GM10248 (cell line): ENCODE data around the gene GALNT17.

Experiments
- CTCF ChIA-PET: fragments of 300-600 bp; sonication (Branson Sonifier 250); formaldehyde crosslinking; extraction: SDS; loops from one replicate; lab custom pipeline; 2021; ENCODE audit warnings: antibody characterized with exemption; lab: Yijun Ruan, JAX
- POLR2A ChIA-PET: fragments of 350-650 bp; sonication (Branson Sonifier 250); formaldehyde crosslinking; extraction: SDS; loops from one replicate; lab custom pipeline; 2020; ENCODE audit warnings: antibody characterized with exemption; lab: Yijun Ruan, JAX
- DNase-seq: peaks from one replicate; pipeline ENCODE4 v3.0.0; 2012; ENCODE audit errors: extremely low spot score
- CTCF ChIP-seq: IDR thresholded peaks from 2 replicates; pipeline ENCODE4 v1.5.1; 2012; ENCODE audit warnings: mild to moderate bottlenecking, low read depth; ENCODE audit errors: extremely low read depth, missing control alignments, control extremely low read depth

The GALNT17 gene

GRCh38 chr7:71461572-71461971 lies 329.6 kb downstream of the GALNT17 start:
- TF ChIP-seq CTCF, result no peak
- DNase-seq, result no peak
- ChIA-PET CTCF (no interaction called here), POLR2A (no interaction called here)

- DNase-seq, result no peak
- ChIA-PET CTCF (no interaction called here), POLR2A (no interaction called here)
- TF ChIP-seq CTCF, result no peak
Observed at GRCh38 chr7:71465741-71466189, 333.8 kb downstream of the GALNT17 start.

GRCh38 chr7:71466448-71467145 lies 334.7 kb downstream of the GALNT17 start:
- CTCF ChIA-PET, result no interaction called here
- TF ChIP-seq CTCF, result no peak
- DNase-seq, result no peak
- POLR2A ChIA-PET, result no interaction called here

GRCh38 chr7:71470326-71470725 lies 338.4 kb downstream of the GALNT17 start:
- ChIA-PET CTCF (no interaction called here), POLR2A (no interaction called here)
- no peak for DNase-seq
- no peak for TF ChIP-seq CTCF

- CTCF ChIA-PET, result no interaction called here
- no peak for DNase-seq
- POLR2A ChIA-PET, result no interaction called here
- no peak for TF ChIP-seq CTCF
Observed at GRCh38 chr7:71470830-71471229, 338.9 kb downstream of the GALNT17 start.

GRCh38 chr7:71472962-71473361 lies 341.0 kb downstream of the GALNT17 start:
- ChIA-PET POLR2A (no interaction called here), CTCF (no interaction called here)
- no peak for TF ChIP-seq CTCF
- no peak for DNase-seq
